ENCODE measurements around the gene TGM1.

TGM1 gene

GRCh38 chr14:24241829-24242443 is 21.0 kb downstream of the TGM1 start:
- peaks cover 11% of the 10 kb centered on the region; the same call in 1 of the 2 replicates for H3K4me1 ChIP-seq (ENCODE audit: low read length)

GRCh38 chr14:24240110-24240918 is 22.7 kb downstream of the TGM1 start:
- Histone ChIP-seq H4K20me1 (ENCODE audit: insufficient read depth, low read length) (no peaks in the 10 kb centered on the region), H3K27me3 (replicated peaks; ENCODE audit: insufficient read depth, low read length) (no peaks in the 10 kb centered on the region), H3K79me2 (ENCODE audit: low read length) (peaks cover 22% of the 10 kb centered on the region), H3K27ac (ENCODE audit: low read length) (no peak overlapping the region), H3K9ac (ENCODE audit: low read length) (no peak overlapping the region), H3K9me2 (replicated peaks; ENCODE audit: insufficient read depth, low read length) (no peaks in the 10 kb centered on the region), H2AFZ (ENCODE audit: low read length) (no peak overlapping the region), H3K4me3 (ENCODE audit: low read length) (no peak overlapping the region), H3K4me1 (ENCODE audit: low read length) (peaks cover 11% of the 10 kb centered on the region; the same call in 1 of the 2 replicates), H3K9me3 (replicated peaks; ENCODE audit: insufficient read depth, low read length) (no peaks in the 10 kb centered on the region), H3F3A (ENCODE audit: insufficient read depth, low read length) (peaks cover 11% of the 10 kb centered on the region; the same call in 1 of the 2 replicates), H3K36me3 (replicated peaks; ENCODE audit: insufficient read depth, low read length) (no peaks in the 10 kb centered on the region), H3K4me2 (ENCODE audit: low read depth, low read length) (no peak overlapping the region)
- TF ChIP-seq EZH2phosphoT487 (IDR thresholded peaks at IDR 0.05; ENCODE audit: low read length) (no peak), EZH2 (optimal IDR thresholded peaks at IDR 0.05; ENCODE audit: low read depth, low read length) (no peak), CTCF (IDR thresholded peaks at IDR 0.05; ENCODE audit: low read length) (no peak)
- no peak for DNase-seq

More at GRCh38 chr14:24241829-24242443, 21.0 kb downstream of the TGM1 start:
- H3K9me2 ChIP-seq (replicated peaks; ENCODE audit: insufficient read depth, low read length), result no peaks in the 10 kb centered on the region
- H3K9me3 ChIP-seq (replicated peaks; ENCODE audit: insufficient read depth, low read length), result no peaks in the 10 kb centered on the region
- peak; percentile 84 for DNase-seq
- TF ChIP-seq EZH2 (optimal IDR thresholded peaks at IDR 0.05; ENCODE audit: low read depth, low read length), result no peak
- peak overlapping the region; percentile 63 for H3K4me2 ChIP-seq (ENCODE audit: low read depth, low read length)
- peak overlapping the region; percentile 88 for H3K9ac ChIP-seq (ENCODE audit: low read length)
- H4K20me1 ChIP-seq (ENCODE audit: insufficient read depth, low read length), result no peaks in the 10 kb centered on the region
- H3K4me3 ChIP-seq (ENCODE audit: low read length), result peak overlapping the region; percentile 84
- H2AFZ ChIP-seq (ENCODE audit: low read length), result 0 out of 2 replicates have a peak overlapping the region, but pooled peaks have one; percentile 67
- peaks cover 16% of the 10 kb centered on the region; the same call in 1 of the 2 replicates for H3F3A ChIP-seq (ENCODE audit: insufficient read depth, low read length)
- no peaks in the 10 kb centered on the region for H3K36me3 ChIP-seq (replicated peaks; ENCODE audit: insufficient read depth, low read length)
- H3K79me2 ChIP-seq (ENCODE audit: low read length), result peaks cover 22% of the 10 kb centered on the region
- no peaks in the 10 kb centered on the region for H3K27me3 ChIP-seq (replicated peaks; ENCODE audit: insufficient read depth, low read length)
- peak overlapping the region; percentile 97 for H3K27ac ChIP-seq (ENCODE audit: low read length)

- TF ChIP-seq EZH2 (optimal IDR thresholded peaks at IDR 0.05; ENCODE audit: low read depth, low read length) (no peak), CTCF (IDR thresholded peaks at IDR 0.05; ENCODE audit: low read length) (no peak), EZH2phosphoT487 (IDR thresholded peaks at IDR 0.05; ENCODE audit: low read length) (no peak)
- Histone ChIP-seq H3K4me2 (ENCODE audit: low read depth, low read length) (no peak overlapping the region), H3K9me3 (replicated peaks; ENCODE audit: insufficient read depth, low read length) (no peaks in the 10 kb centered on the region), H3K27me3 (replicated peaks; ENCODE audit: insufficient read depth, low read length) (no peaks in the 10 kb centered on the region), H3K4me3 (ENCODE audit: low read length) (no peak overlapping the region), H3K9ac (ENCODE audit: low read length) (no peak overlapping the region), H3K79me2 (ENCODE audit: low read length) (peaks cover 27% of the 10 kb centered on the region), H3K36me3 (replicated peaks; ENCODE audit: insufficient read depth, low read length) (no peaks in the 10 kb centered on the region), H2AFZ (ENCODE audit: low read length) (no peak overlapping the region), H3K27ac (ENCODE audit: low read length) (no peak overlapping the region), H3K4me1 (ENCODE audit: low read length) (peaks cover 10% of the 10 kb centered on the region), H3K9me2 (replicated peaks; ENCODE audit: insufficient read depth, low read length) (no peaks in the 10 kb centered on the region), H3F3A (ENCODE audit: insufficient read depth, low read length) (peaks cover 10% of the 10 kb centered on the region; the same call in 1 of the 2 replicates), H4K20me1 (ENCODE audit: insufficient read depth, low read length) (no peaks in the 10 kb centered on the region)
- no peak for DNase-seq
These were observed 24.4 kb downstream of the TGM1 start for GRCh38 chr14:24238527-24239037.
